ENCODE data around the gene CD58.

GRCh38 chr1:116538544-116538943 is 32.3 kb downstream of the CD58 start:
- TF ChIP-seq, protein P1, sequence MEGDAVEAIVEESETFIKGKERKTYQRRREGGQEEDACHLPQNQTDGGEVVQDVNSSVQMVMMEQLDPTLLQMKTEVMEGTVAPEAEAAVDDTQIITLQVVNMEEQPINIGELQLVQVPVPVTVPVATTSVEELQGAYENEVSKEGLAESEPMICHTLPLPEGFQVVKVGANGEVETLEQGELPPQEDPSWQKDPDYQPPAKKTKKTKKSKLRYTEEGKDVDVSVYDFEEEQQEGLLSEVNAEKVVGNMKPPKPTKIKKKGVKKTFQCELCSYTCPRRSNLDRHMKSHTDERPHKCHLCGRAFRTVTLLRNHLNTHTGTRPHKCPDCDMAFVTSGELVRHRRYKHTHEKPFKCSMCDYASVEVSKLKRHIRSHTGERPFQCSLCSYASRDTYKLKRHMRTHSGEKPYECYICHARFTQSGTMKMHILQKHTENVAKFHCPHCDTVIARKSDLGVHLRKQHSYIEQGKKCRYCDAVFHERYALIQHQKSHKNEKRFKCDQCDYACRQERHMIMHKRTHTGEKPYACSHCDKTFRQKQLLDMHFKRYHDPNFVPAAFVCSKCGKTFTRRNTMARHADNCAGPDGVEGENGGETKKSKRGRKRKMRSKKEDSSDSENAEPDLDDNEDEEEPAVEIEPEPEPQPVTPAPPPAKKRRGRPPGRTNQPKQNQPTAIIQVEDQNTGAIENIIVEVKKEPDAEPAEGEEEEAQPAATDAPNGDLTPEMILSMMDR (IDR thresholded peaks at IDR 0.05): no peak
- TF ChIP-seq POLR2AphosphoS5 (IDR thresholded peaks at IDR 0.05): no peak

Measured in transverse colon (tissue), 4 donors.